GM19238 (cell line): Measurements from ENCODE around the gene OLFML1.

Experiments
- DNase-seq: peaks from one replicate; pipeline ENCODE4 v3.0.0; 2011; ENCODE audit warnings: low spot score; ENCODE audit not compliant: insufficient read length

The OLFML1 gene

DNA sequence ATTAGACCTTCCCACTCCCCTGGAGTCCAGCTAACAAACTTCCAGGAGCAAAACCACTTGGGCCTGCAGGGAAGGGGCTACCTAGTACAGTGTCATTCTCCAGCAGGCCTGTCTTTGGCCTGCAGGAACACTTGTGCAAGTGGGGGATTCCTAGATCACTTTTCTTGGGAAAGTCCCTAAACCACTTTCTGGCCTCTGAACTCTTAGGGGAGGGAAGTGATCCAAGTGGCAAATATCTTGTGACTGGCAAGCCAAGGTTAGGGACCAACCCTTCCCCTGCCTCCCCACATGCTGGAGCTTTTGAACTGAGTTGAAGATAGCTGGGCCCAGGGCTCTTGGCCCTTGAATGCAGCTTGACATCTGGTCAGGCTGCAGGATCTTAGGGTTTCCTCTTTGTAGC lies 45.7 kb downstream of the OLFML1 start:
- no peak for DNase-seq

- DNase-seq = no peak
These were observed 47.3 kb downstream of the OLFML1 start for GRCh38 chr11:7532405-7533145.

GRCh38 chr11:7533199-7534041 lies 48.1 kb downstream of the OLFML1 start:
- DNase-seq = no peak

- no peak for DNase-seq
These were observed 48.7 kb downstream of the OLFML1 start for GRCh38 chr11:7534042-7534378.

GRCh38 chr11:7536100-7536499 lies 50.8 kb downstream of the OLFML1 start:
- no peak for DNase-seq

- no peak for DNase-seq
These were observed 52.0 kb downstream of the OLFML1 start for GRCh38 chr11:7537265-7537664.

- no peak for DNase-seq
These were observed 52.7 kb downstream of the OLFML1 start for GRCh38 chr11:7538031-7538430.

DNA sequence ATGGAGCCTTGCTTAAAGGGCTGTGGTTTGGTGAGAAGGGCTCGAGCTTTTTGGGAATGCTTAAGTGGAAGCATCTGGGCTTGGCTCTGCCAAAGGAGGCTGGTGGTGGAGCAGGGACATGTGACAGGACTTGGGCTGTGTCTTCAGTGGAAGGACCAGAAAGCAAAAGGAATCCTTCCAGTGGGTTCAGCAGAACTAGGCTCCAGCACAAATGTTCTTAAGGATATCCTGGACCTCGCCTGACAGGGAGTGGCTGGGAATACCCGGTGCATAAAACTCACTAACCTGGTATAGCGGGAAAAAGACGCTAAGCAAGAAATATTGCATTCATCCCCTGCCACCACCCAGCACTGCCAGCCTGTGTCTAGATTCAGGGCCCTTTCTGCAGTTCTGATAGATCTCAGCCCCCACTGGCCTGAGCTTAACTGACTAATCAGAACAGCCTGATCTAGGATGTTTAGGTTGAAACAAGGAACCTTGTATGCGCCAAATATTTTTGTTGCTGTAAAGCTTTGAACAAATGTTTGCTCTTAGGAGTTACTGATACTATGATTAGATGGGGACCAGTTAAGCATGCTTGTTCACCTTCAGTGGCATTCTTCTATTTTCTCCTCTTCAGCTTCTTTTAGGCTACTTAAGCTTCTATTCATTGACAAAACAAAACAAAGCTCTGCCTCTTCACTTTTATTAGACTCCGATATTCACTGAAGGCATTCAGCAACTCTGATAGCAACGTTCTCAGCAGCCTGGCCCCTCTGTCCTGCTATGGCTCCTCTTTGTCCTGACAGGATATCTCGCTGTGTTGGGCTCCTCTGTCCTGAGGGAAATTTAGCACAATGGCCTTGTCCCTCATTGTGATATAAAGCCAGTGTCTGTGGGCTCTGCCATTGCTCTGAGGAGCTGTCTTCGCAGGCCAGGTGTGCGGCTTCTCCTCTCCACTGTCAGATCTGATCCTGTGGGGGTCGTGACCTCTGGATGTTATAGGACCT lies 53.5 kb downstream of the OLFML1 start:
- DNase-seq = no peak

DNA sequence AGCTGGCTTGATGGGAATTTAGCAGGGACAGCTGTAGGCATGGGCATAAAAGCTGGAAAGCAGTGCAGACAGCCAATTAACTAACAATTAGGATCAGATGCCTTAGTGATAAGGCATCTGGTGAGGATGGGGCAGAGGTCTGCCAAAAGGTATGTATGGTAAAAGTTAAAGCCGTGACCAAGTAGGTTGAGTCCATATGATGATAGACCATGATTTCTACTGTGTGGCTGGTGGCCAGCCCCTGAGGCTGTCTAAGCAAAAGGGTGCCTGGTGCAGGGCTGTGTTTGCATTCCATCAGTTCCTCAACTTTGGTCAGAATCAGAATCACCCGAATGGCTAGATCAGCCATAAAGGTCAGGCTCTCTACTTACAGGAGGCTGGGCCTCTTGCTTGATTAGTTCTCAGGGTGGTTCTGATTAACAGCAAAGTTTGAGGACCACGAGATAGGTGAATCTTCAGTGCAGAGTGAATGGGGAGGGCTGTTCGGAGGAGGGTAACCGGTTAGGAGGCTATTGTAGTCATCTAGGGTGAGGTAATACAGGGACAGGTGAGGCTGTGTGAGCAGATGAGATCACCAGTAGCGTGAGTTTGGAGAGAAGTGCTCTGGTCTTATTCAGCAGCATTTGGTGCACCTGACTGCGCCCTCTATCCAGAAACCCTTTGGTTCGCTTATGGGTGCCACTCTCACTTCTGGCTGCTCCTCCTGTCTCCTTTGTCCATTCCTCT lies 55.7 kb downstream of the OLFML1 start:
- no peak for DNase-seq

- DNase-seq = no peak
These were observed 58.0 kb downstream of the OLFML1 start for GRCh38 chr11:7543302-7543701.

- DNase-seq = no peak
These were observed 58.7 kb downstream of the OLFML1 start for GRCh38 chr11:7544021-7544420.

DNA sequence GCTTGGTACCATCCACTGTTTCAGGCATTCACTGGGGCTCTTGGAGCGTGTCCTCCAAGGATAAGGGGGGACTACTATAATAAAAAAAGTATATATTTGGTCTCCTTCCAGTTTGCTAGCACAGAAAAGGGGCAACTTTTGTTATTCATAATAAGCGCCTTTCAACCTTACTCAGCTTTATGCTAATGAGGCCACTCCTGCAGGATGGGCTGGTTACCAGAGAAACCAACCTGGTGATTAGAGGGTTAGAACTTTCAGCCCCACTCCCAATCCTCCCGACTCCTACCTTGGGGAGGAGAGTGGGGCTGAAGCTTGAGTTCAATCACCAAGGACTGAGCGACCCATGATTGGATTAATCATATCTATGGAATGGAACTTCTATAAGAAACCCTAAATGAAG lies 60.3 kb downstream of the OLFML1 start:
- no peak for DNase-seq

DNA sequence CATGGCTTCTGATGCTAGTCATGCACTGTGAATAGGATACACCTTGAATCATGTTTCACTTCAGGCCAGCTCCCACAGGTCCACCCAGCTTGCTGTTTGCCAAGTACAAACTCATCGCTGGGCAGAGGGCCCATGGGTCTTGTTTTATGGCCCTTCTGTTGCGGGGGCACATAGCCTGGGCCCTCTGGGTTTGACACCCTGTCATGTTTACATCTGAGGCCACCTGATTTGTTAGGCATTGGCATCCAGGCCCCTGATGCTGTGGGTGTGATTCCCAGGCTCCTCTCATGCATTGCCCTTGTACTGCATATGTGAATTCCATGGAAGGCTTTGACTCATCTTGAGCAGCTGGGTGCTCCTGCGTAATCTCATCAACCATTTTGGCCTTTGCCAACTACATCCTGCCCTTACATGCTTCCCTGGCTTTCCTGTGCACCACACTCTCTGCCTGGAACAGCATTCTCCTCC lies 61.1 kb downstream of the OLFML1 start:
- DNase-seq = no peak

GRCh38 chr11:7547687-7548086 lies 62.4 kb downstream of the OLFML1 start:
- no peak for DNase-seq

- DNase-seq = no peak
These were observed 63.5 kb downstream of the OLFML1 start for GRCh38 chr11:7548659-7549274.

DNA sequence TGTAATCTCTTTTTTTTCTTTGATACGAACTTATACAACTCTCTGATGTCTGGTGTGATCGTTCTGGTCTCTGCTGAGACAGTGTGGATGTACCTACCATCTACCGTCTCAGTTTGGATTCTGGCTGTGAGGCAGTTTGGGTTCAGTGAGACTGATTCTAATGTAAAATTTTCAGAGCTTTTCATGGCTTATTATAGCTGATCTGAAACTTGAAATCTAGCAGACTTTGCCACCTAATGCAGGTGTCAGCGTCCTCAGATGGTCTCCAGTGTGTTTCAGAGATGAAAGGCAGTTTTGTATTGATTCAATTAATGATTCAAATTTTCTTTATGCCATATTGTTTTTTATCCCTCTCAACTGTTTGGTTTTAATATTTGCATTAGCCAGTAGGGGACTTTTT lies 64.4 kb downstream of the OLFML1 start:
- no peak for DNase-seq

DNA sequence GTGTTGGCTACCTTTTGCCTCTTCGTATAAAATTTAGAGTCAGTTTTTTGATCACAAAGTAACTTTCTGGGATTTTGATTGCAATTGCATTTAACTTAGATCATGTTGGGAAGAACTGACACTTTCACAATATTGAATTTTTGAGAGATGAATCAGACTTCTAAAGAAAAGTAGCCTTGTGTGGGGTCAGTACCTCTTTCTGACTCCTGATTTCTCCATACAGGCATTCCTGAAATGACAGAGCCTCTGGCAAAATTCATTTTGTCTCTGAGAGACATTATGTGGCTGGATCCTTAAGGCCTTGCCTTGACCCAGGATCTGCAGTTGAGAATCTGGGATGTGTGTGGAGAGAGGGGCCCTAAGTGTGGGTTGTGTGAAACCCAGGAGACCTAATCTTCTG lies 66.3 kb downstream of the OLFML1 start:
- no peak for DNase-seq

DNA sequence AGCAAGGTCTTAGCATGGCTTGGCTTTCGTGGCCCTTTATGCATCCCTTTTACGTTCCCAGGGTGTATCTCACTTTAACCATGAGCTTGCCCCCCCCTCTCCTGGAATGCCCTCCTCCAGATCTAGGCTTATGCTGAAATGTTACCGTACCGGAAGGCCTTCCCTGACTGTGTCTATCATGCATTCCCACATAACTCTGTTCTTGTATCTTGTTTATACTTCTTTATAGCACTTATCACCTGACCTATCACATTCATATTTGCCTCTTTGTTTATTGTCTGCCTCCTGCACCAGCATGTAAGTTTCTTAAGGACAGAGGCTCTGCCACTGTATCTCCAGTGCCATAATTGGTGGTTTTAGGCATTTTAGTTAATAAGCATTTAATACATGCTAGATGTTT lies 67.4 kb downstream of the OLFML1 start:
- DNase-seq = no peak

DNA sequence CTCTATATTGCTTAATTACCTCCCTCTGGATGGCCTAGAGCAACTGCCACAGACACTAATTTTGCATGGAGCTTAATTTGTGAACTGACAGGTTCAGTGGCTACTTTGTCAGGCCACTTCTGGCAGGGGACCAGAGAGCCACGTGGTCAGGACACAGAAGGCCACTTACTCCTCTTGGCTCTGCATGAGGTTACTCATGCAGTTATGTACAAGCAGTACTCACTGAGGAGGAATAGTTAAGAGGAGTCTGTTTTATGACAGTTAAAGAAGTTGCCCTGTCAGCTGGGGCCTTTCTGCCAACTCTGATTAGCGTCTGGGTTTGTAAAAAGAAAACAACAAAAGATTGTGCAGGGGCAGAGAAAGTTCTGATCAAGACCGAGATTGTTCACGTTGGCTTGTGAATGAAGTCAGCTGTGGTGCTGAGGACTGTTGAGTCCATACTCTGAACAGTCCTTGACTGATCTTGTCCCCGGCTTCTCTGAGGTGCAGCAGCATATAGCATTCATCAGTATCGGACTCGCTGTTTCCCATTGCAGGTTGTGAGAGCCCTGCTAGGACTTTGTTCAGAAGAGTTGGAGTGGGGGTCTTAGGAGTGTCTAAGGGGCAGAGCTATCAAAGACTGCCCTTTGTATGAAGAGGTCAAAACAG lies 69.9 kb downstream of the OLFML1 start:
- no peak for DNase-seq

DNA sequence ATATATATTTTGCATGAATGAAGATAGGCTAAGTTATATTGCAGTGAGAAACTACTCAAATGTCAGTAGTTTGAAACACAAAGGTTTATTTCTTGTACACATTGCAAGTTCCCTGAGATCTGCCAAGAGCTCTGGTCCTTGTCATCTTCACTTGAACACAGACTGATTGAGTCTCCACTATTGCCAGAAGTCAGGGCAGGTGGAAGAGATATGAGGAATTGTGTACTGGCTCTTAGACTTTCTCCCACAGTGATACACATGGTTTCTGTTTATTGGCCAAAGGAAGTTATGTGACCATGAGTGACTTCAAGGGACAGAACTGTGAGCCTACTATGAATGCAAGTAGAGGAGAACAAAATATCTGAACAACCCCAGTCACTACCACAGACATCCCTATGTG lies 72.7 kb downstream of the OLFML1 start:
- DNase-seq = no peak
